ENCODE data around the gene PDZD11. TPM values are rescaled to one million over a fixed set of nuclear protein-coding genes. Genes with fewer than 3 reads are reported as not detected.

PDZD11 gene
- total RNA-seq: 50.4 and 53.7 TPM in 2 replicates

DNA sequence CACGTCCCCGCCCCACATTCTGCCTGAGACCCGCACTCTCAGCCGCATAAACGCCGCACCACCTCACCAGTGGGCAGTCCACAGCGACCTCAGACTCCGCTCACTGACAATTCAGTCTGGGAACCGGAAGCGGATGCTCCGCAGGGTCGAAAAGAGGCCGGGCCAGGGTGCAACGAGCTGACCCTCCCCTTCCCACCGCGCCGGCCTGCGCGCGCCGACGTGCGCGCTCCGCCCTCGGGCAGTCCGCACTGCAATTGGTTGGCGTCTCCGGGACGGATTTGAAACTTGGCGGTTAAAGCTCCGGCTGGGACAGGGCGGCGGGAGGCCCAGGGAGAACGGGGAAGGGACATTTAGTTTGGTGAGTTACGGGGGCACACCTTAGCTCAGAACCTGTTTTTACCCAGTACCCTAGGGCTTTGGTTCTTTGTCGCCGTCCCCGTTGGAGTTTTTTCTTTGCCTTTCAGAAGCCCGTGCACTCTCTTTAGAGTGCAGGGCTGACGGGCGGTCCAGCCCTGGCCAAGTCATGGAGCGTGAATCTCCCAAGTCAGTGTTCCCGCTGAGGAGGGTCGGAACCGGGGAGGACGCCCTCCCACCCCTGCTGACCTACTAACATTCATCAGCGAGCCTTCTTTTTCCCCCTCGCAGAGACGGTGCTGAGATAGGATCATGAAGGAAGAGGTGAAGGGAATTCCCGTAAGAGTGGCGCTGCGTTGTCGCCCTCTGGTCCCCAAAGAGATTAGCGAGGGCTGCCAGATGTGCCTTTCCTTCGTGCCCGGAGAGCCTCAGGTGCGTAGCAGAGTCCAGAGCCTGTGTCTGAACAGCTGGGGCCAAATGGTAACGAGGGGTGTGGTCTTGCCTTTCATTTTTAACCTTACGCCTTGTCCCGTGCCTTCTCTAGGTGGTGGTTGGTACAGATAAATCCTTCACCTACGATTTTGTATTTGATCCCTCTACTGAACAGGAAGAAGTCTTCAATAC lies at the start of gene PDZD11, which contains the start of gene KIF4A:
TSS of gene PDZD11 (minus strand) at position 135 of the 978 bp plus-strand sequence. CDS start 586 bp downstream, outside the sequence.
TSS of gene KIF4A (plus strand) at position 312 of the 978 bp plus-strand sequence. CDS start at position 667, 355 bp downstream.

DNA sequence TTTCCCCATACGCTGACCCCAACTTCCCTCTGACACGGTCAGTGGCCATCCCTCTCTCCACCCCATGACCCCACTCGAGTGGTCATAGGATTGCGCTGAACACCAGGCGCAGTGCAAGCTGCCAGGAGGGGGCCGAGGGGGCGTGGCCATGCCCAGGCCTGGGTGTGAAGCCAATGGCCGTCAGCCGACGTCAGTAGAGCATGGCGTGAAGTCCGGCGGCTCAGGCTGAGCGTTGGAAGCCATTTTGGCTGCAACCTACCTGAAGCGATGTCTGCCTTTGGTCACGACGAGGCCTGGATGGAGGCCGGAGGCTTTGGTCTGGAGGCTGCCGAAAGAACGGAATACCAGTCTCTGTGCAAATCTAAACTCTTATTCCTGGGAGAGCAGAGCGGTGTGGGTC lies 7.8 kb downstream of the PDZD11 start, which contains the start of gene RAB41:
TSS of gene RAB41 (plus strand) at position 222 of the 400 bp plus-strand sequence. CDS start at position 268, 46 bp downstream.

GRCh38 chrX:70268034-70268433 lies 21.7 kb downstream of the PDZD11 start, which contains the start of gene ARR3:
ARR3 (plus strand) TSS chrX:70268334; CDS start chrX:70269386, 1,052 bp downstream.

GRCh38 chrX:70260104-70260503 lies 29.6 kb downstream of the PDZD11 start, which contains the start of gene P2RY4:
P2RY4 (minus strand) TSS chrX:70260204; CDS start chrX:70259624, 580 bp downstream.

Other genes starting within 250 kb of the PDZD11 start
- not detected in 2 replicates for gene AWAT2, start 240.0 kb downstream of the PDZD11 start, total RNA-seq
- gene OTUD6A, start 227.5 kb downstream of the PDZD11 start, total RNA-seq: not detected in 2 replicates
- gene IGBP1, start 156.5 kb downstream of the PDZD11 start, total RNA-seq: 41.4 and 41.8 TPM in 2 replicates
- gene DGAT2L6, start 112.4 kb downstream of the PDZD11 start, total RNA-seq: 0.20 TPM in 1 of 2 replicates, not detected in the other
- not detected in 2 replicates for gene AWAT1, start 55.3 kb downstream of the PDZD11 start, total RNA-seq
- gene P2RY4, start 29.7 kb downstream of the PDZD11 start, total RNA-seq: not detected in 2 replicates
- not detected in 2 replicates for gene ARR3, start 21.6 kb downstream of the PDZD11 start, total RNA-seq
- not detected in 2 replicates for gene RAB41, start 7.8 kb downstream of the PDZD11 start, total RNA-seq
- gene KIF4A, start 177 bp upstream of the PDZD11 start, total RNA-seq: 21.1 and 21.7 TPM in 2 replicates
- gene GDPD2, start 133.4 kb upstream of the PDZD11 start, total RNA-seq: not detected in 2 replicates
- gene DLG3, start 154.9 kb upstream of the PDZD11 start, total RNA-seq: 0.84 and 1.5 TPM in 2 replicates

Measured in mammary microvascular endothelial cell (primary cell).